H9 (cell line): ENCODE measurements around the gene PTP4A2. TPM values are rescaled to one million over a fixed set of nuclear protein-coding genes. Genes with fewer than 3 reads are reported as not detected.

ENCODE experiments used
- DNase-seq: peaks from one replicate; pipeline ENCODE4 v3.0.0-alpha.2; 2017
- H2AFZ ChIP-seq: one replicate; pipeline ENCODE4 v1.6.1; 2013; ENCODE audit warnings: mild to moderate bottlenecking, low read length, control low read depth, moderate library complexity
- H2AK5ac ChIP-seq: 2 replicates; pipeline ENCODE4 v1.6.1; 2013; ENCODE audit warnings: low read length, control low read depth, mixed read lengths; ENCODE audit not compliant: insufficient read length
- H2BK120ac ChIP-seq: one replicate; pipeline ENCODE4 v1.6.1; 2013; ENCODE audit warnings: low read depth, mild to moderate bottlenecking, low read length, control low read depth, inconsistent platforms; ENCODE audit not compliant: poor library complexity, severe bottlenecking
- H2BK12ac ChIP-seq: 2 replicates; pipeline ENCODE4 v1.6.1; 2013; ENCODE audit warnings: low read length, control low read depth, mixed read lengths, low read depth; ENCODE audit not compliant: insufficient read length
- H2BK15ac ChIP-seq: 2 replicates; pipeline ENCODE4 v1.6.1; 2013; ENCODE audit warnings: low read depth, low read length, control low read depth
- H2BK20ac ChIP-seq: one replicate; pipeline ENCODE4 v1.6.1; 2013; ENCODE audit warnings: low read depth, mild to moderate bottlenecking, low read length, control low read depth, inconsistent platforms; ENCODE audit not compliant: poor library complexity, severe bottlenecking
- H2BK5ac ChIP-seq: 2 replicates; pipeline ENCODE4 v1.6.1; 2013; ENCODE audit warnings: low read length, control low read depth, mixed read lengths; ENCODE audit not compliant: insufficient read length
- H3K14ac ChIP-seq: 2 replicates; pipeline ENCODE4 v1.6.1; 2013; ENCODE audit warnings: low read length, control low read depth; ENCODE audit not compliant: insufficient read depth
- H3K18ac ChIP-seq: 2 replicates; pipeline ENCODE4 v1.6.1; 2013; ENCODE audit warnings: low read depth, mild to moderate bottlenecking, mixed read lengths, low read length, control low read depth; ENCODE audit not compliant: insufficient read length
- H3K23ac ChIP-seq: 2 replicates; pipeline ENCODE4 v1.6.1; 2013; ENCODE audit warnings: low read length, control low read depth, mixed read lengths, low read depth; ENCODE audit not compliant: insufficient read length
- H3K23me2 ChIP-seq: 2 replicates; pipeline ENCODE4 v1.6.1; 2013; ENCODE audit warnings: low read depth, mild to moderate bottlenecking, mixed read lengths, low read length, control low read depth; ENCODE audit not compliant: insufficient read length, poor library complexity, severe bottlenecking
- H3K27ac ChIP-seq: 2 replicates; pipeline ENCODE4 v1.5.1; 2013; ENCODE audit warnings: low read length, control low read depth, mixed read lengths, low read depth; ENCODE audit not compliant: insufficient read length
- H3K27me3 ChIP-seq: 2 replicates; pipeline ENCODE4 v1.6.1; 2013; ENCODE audit warnings: low read length, control low read depth, inconsistent platforms; ENCODE audit not compliant: insufficient read depth
- H3K4ac ChIP-seq: 2 replicates; pipeline ENCODE4 v1.6.1; 2013; ENCODE audit warnings: low read depth, mild to moderate bottlenecking, control low read depth, inconsistent platforms, low read length, moderate library complexity
- H3K4me1 ChIP-seq: 2 replicates; pipeline ENCODE4 v1.6.1; 2013; ENCODE audit warnings: low read length, control low read depth, inconsistent platforms; ENCODE audit not compliant: insufficient read depth
- H3K4me2 ChIP-seq: 2 replicates; pipeline ENCODE4 v1.6.1; 2013; ENCODE audit warnings: low read length, control low read depth, mixed read lengths; ENCODE audit not compliant: insufficient read length, insufficient read depth
- H3K56ac ChIP-seq: 2 replicates; pipeline ENCODE4 v1.6.1; 2013; ENCODE audit warnings: low read depth, mild to moderate bottlenecking, mixed read lengths, low read length, control low read depth; ENCODE audit not compliant: insufficient read length
- H3K79me1 ChIP-seq: 2 replicates; pipeline ENCODE4 v1.6.1; 2013; ENCODE audit warnings: low read depth, mild to moderate bottlenecking, moderate library complexity, low read length, control low read depth, inconsistent platforms; ENCODE audit not compliant: insufficient read depth, poor library complexity, severe bottlenecking
- H3K79me2 ChIP-seq: 2 replicates; pipeline ENCODE4 v1.6.1; 2013; ENCODE audit warnings: low read length, control low read depth, inconsistent platforms; ENCODE audit not compliant: insufficient read depth
- H3K9ac ChIP-seq: 2 replicates; pipeline ENCODE4 v1.6.1; 2013; ENCODE audit warnings: low read length, control low read depth, mixed read lengths; ENCODE audit not compliant: insufficient read length; ENCODE audit errors: extremely low read depth
- H3K9me3 ChIP-seq: one replicate; pipeline ENCODE4 v1.6.1; 2013; ENCODE audit warnings: low read depth, low read length, inconsistent platforms; ENCODE audit not compliant: control insufficient read depth
- H3T11ph ChIP-seq: one replicate; pipeline ENCODE4 v1.6.1; 2013; ENCODE audit warnings: mild to moderate bottlenecking, low read length, control low read depth, inconsistent platforms
- H4K20me1 ChIP-seq: one replicate; pipeline ENCODE4 v1.6.1; 2013; ENCODE audit not compliant: control insufficient read depth, insufficient read length, insufficient read depth
- H4K5ac ChIP-seq: 2 replicates; pipeline ENCODE4 v1.6.1; 2013; ENCODE audit warnings: low read depth, mild to moderate bottlenecking, mixed read lengths, low read length, control low read depth; ENCODE audit not compliant: insufficient read length
- H4K8ac ChIP-seq: replicated peaks from 2 replicates; pipeline ENCODE4 v1.6.1; 2013; ENCODE audit warnings: low read length, control low read depth, mixed read lengths, low read depth; ENCODE audit not compliant: insufficient read length
- H4K91ac ChIP-seq: 2 replicates; pipeline ENCODE4 v1.6.1; 2013; ENCODE audit warnings: low read depth, mild to moderate bottlenecking, moderate library complexity, mixed read lengths, low read length, control low read depth; ENCODE audit not compliant: insufficient read length
- H3K27ac Mint-ChIP-seq, 3 experiments: 2 replicates in 2 of 3; 3 replicates in 1 of 3; pipeline ENCODE4 v1.8.0; 2020 to 2021; ENCODE audit warnings: mixed read lengths in 3 of 3, mild to moderate bottlenecking in 1 of 3, moderate library complexity in 1 of 3
- H3K27me3 Mint-ChIP-seq: 2 replicates; pipeline ENCODE4 v1.8.0; 2021; ENCODE audit warnings: low read depth, mild to moderate bottlenecking, moderate library complexity, mixed read lengths
- H3K36me3 Mint-ChIP-seq, 3 experiments: 2 replicates in 2 of 3; 3 replicates in 1 of 3; pipeline ENCODE4 v1.8.0; 2020 to 2021; ENCODE audit warnings: low read depth in 3 of 3, mixed read lengths in 3 of 3; ENCODE audit not compliant: insufficient read depth in 1 of 3
- H3K4me1 Mint-ChIP-seq, 2 experiments: 2 replicates each; pipeline ENCODE4 v1.8.0; 2020; ENCODE audit warnings: mixed read lengths in 2 of 2
- H3K4me3 Mint-ChIP-seq, 2 experiments: 2 replicates in 1 of 2; 3 replicates in 1 of 2; pipeline ENCODE4 v1.8.0; 2020 to 2021; ENCODE audit warnings: mild to moderate bottlenecking in 2 of 2, mixed read lengths in 2 of 2, moderate library complexity in 1 of 2
- H3K9me3 Mint-ChIP-seq, 2 experiments: 2 replicates in 1 of 2; 3 replicates in 1 of 2; pipeline ENCODE4 v1.8.0; 2020; ENCODE audit warnings: mild to moderate bottlenecking in 2 of 2, mixed read lengths in 2 of 2, moderate library complexity in 1 of 2
- WGBS: extraction: QIAGEN DNeasy Blood & Tissue Kit; methylation state at CpG from one replicate; pipeline ENCODE4 v1.1.7; 2013; ENCODE audit warnings: missing lambda C conversion rate, low lambda C conversion rate, mixed read lengths; ENCODE audit not compliant: insufficient read length; ENCODE audit errors: extremely low coverage; 5-methylcytosine and 5-hydroxymethylcytosine counted together
- total RNA-seq: library from RNA; stranded (reverse); gene quantifications from 2 replicates; pipeline ENCODE4 v1.2.1, GENCODE V29; 2021
- TF ChIP-seq, protein P1 (sequence below): fragments of 200-600 bp; sonication (generic); conservative IDR thresholded peaks from 3 replicates; pipeline ENCODE4 v1.8.0; 2021; ENCODE audit warnings: antibody characterized with exemption, mild to moderate bottlenecking

The PTP4A2 gene
- total RNA-seq, 1 experiment from 2014 or later, result 192 TPM

DNA sequence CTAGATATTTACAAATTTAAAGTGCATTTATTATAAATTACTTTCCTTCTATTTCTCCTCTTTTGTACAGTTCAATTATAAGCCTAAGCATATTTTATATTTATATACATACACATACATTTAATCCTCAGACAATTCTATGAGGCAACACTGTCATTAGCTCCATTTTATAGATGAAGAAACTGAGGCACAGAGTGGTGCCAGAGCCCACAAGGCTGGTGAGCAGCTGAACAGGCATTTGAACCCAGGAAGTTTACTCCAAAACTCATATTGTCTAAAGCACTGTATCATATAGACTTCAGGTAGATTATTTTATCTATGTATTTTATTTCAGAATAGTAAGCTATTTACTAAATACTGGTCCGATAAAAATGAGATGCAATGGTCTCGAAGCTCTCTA lies 52.3 kb downstream of the PTP4A2 start:
- Histone ChIP-seq H3K56ac (no peak overlapping the region), H2BK20ac (no peak overlapping the region), H3K14ac (no peak overlapping the region), H3K4me1 (no peaks in the 10 kb centered on the region), H3K9ac (no peak overlapping the region), H3K27me3 (no peaks in the 10 kb centered on the region), H2BK15ac (no peak overlapping the region), H4K8ac (no peak overlapping the region), H3K18ac (no peak overlapping the region), H3K23ac (no peak overlapping the region), H3K9me3 (no peaks in the 10 kb centered on the region), H2AK5ac (no peak overlapping the region), H3K4me2 (no peak overlapping the region), H2BK5ac (no peak overlapping the region), H4K91ac (no peak overlapping the region), H3K79me2 (no peaks in the 10 kb centered on the region), H2BK120ac (no peak overlapping the region), H2AFZ (no peak overlapping the region), H2BK12ac (no peak overlapping the region), H3T11ph (no peak overlapping the region), H3K79me1 (no peaks in the 10 kb centered on the region), H3K4ac (no peak overlapping the region), H3K23me2 (no peaks in the 10 kb centered on the region), H4K20me1 (no peaks in the 10 kb centered on the region), H4K5ac (no peak overlapping the region), H3K27ac (no peak overlapping the region)
- Mint-ChIP-seq H3K27me3 (no peaks in the 10 kb centered on the region), H3K27ac (no peak overlapping the region), H3K36me3 (no peaks in the 10 kb centered on the region), H3K4me1 (peaks cover 5 to 8% of the 10 kb centered on the region in 2 experiments), H3K4me3 (no peak overlapping the region), H3K9me3 (no peaks in the 10 kb centered on the region)
- DNase-seq, result no peak
- TF ChIP-seq, protein P1, sequence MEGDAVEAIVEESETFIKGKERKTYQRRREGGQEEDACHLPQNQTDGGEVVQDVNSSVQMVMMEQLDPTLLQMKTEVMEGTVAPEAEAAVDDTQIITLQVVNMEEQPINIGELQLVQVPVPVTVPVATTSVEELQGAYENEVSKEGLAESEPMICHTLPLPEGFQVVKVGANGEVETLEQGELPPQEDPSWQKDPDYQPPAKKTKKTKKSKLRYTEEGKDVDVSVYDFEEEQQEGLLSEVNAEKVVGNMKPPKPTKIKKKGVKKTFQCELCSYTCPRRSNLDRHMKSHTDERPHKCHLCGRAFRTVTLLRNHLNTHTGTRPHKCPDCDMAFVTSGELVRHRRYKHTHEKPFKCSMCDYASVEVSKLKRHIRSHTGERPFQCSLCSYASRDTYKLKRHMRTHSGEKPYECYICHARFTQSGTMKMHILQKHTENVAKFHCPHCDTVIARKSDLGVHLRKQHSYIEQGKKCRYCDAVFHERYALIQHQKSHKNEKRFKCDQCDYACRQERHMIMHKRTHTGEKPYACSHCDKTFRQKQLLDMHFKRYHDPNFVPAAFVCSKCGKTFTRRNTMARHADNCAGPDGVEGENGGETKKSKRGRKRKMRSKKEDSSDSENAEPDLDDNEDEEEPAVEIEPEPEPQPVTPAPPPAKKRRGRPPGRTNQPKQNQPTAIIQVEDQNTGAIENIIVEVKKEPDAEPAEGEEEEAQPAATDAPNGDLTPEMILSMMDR, result no peak
- no CpG with 5 or more reads among the region's 2 CpGs for WGBS
